Activated CD4-positive, alpha-beta T cell treated with anti-CD3 and anti-CD28 coated beads, Interleukin-2, amount 50 U/mL, for 24 hours (primary cell): Measurements from ENCODE around the gene PACRG.
"Not testable (repeated sequence)": the region's sequence is repeated elsewhere in the genome, so short reads cannot be mapped to it uniquely, and the experiment has no call there.

Source experiments
- DNase-seq, 2 donors: peaks; one replicate each; pipeline ENCODE4 v3.0.0-alpha.2; 2020; ENCODE audit warnings: low read depth in 1 of 2, low spot score in 1 of 2

PACRG gene

GRCh38 chr6:162922563-162923166, 194.9 kb downstream of the PACRG start:
- DNase-seq, result no peak

GRCh38 chr6:162934844-162935243, 207.1 kb downstream of the PACRG start:
- no peak for DNase-seq

GRCh38 chr6:162940426-162940825, 212.7 kb downstream of the PACRG start:
- DNase-seq, result no peak

GRCh38 chr6:162941128-162941527, 213.4 kb downstream of the PACRG start:
- no peak for DNase-seq

- no peak for DNase-seq
These were observed 215.1 kb downstream of the PACRG start for GRCh38 chr6:162942866-162943265.

- no peak for DNase-seq
These were observed 215.6 kb downstream of the PACRG start for GRCh38 chr6:162943369-162943768.

GRCh38 chr6:162951164-162951743, 223.5 kb downstream of the PACRG start:
- no peak for DNase-seq

GRCh38 chr6:162952423-162952822, 224.6 kb downstream of the PACRG start:
- no peak for DNase-seq

- no peak for DNase-seq
These were observed 229.3 kb downstream of the PACRG start for GRCh38 chr6:162957062-162957461.

- no peak for DNase-seq
These were observed 233.1 kb downstream of the PACRG start for GRCh38 chr6:162960679-162961457.

GRCh38 chr6:162962093-162962492, 234.3 kb downstream of the PACRG start:
- DNase-seq, result no peak

GRCh38 chr6:162963861-162964260, 236.1 kb downstream of the PACRG start:
- no peak for DNase-seq

- no peak for DNase-seq
These were observed 236.8 kb downstream of the PACRG start for GRCh38 chr6:162964488-162965140.

- DNase-seq, result no peak
These were observed 237.6 kb downstream of the PACRG start for GRCh38 chr6:162965366-162965765.

GRCh38 chr6:162970246-162970645, 242.5 kb downstream of the PACRG start:
- no peak for DNase-seq

GRCh38 chr6:162971356-162971755, 243.6 kb downstream of the PACRG start:
- DNase-seq, result no peak

GRCh38 chr6:162973151-162973872, 245.5 kb downstream of the PACRG start:
- DNase-seq, result no peak

- DNase-seq, result no peak
These were observed 246.2 kb downstream of the PACRG start for GRCh38 chr6:162973980-162974379.

- no peak for DNase-seq
These were observed 246.9 kb downstream of the PACRG start for GRCh38 chr6:162974685-162975084.

GRCh38 chr6:162976141-162976540, 248.4 kb downstream of the PACRG start:
- DNase-seq, result no peak

GRCh38 chr6:162983234-162983633, 255.5 kb downstream of the PACRG start:
- not testable (repeated sequence) for DNase-seq
